Measurements from ENCODE around the gene ZMYND10.

GRCh38 chr3:50341537-50341936, 4.0 kb downstream of the ZMYND10 start:
- TF ChIP-seq EZH2 (IDR thresholded peaks at IDR 0.05; ENCODE audit: insufficient read depth, poor library complexity, severe bottlenecking) (no peak), EZH2phosphoT487 (IDR thresholded peaks at IDR 0.05; ENCODE audit: insufficient read depth, low read depth) (no peak)
